ENCODE measurements around the gene ZBTB49. TPM values are rescaled to one million over a fixed set of nuclear protein-coding genes. Genes with fewer than 3 reads are reported as not detected.
"Not testable (repeated sequence)": the region's sequence is repeated elsewhere in the genome, so short reads cannot be mapped to it uniquely, and the experiment has no call there.

Gene ZBTB49
- total and polyA plus RNA-seq, 2 of the 4 experiments (the other 2 are of a cell fraction) = 3.2 to 4.8 TPM

DNA sequence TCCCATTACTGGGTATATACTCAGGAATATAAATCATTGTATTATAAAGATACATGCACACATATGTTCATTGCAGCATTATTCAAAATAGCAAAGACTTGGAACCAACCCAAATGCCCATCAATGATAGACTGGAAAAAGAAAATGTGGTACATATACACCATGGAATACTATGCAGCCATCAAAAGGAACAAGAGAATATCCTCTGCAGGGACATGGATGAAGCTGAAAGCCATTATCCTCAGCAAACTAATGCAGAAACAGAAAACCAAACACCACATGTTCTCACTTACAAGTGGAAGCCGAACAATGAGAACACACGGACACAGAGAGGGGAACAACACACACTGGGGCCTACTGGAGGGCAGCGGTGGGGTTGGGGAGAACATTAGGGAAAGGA is 32.3 kb upstream of the ZBTB49 start:
- H2AFZ ChIP-seq (replicated peaks; ENCODE audit: low read length, poor library complexity); H3K27ac ChIP-seq (ENCODE audit: insufficient read depth, low read length); CTCF ChIA-PET; dilution Hi-C loops (cut with HindIII; ENCODE audit: low sequenced_read_pairs, unreplicated experiment); H4K20me1 ChIP-seq (ENCODE audit: insufficient read depth, low read length); H3K4me1 ChIP-seq (ENCODE audit: control insufficient read depth, insufficient read depth, low read length); H3K79me1 ChIP-seq (ENCODE audit: low read depth in 1 of 2, low read length in 2 of 2); H3K56ac ChIP-seq (ENCODE audit: extremely low read depth, insufficient read depth, low read length); intact Hi-C loops (cut with micrococcal nuclease); H2AK5ac ChIP-seq (ENCODE audit: low read depth, low read length); H4K91ac ChIP-seq (ENCODE audit: insufficient read depth, low read depth, low read length); H2BK20ac ChIP-seq (ENCODE audit: low read depth, low read length); H3K9me3 ChIP-seq (ENCODE audit: control insufficient read depth, insufficient read depth, low read length); H3K18ac ChIP-seq (ENCODE audit: low read depth, low read length); H3K9me1 ChIP-seq (ENCODE audit: insufficient read depth, low read length); in situ Hi-C loops (cut with MboI; ENCODE audit: low sequenced_read_pairs); H3K4ac ChIP-seq (ENCODE audit: low read depth, low read length); H4K5ac ChIP-seq (ENCODE audit: low read depth, low read length); H4K8ac ChIP-seq (ENCODE audit: low read depth in 2 of 2, low read length in 2 of 2); H2BK15ac ChIP-seq (ENCODE audit: low read depth, low read length); H2AK9ac ChIP-seq (replicated peaks; ENCODE audit: low read depth, low read length, poor library complexity); H3K14ac ChIP-seq (replicated peaks; ENCODE audit: low read depth, low read length); BruUV-seq (replicated peaks); H3K23ac ChIP-seq (ENCODE audit: low read depth, low read length); H3K4me3 ChIP-seq (ENCODE audit: insufficient read depth, low read depth, low read length); H3K4me2 ChIP-seq (ENCODE audit: low read depth, low read length); POLR2A ChIA-PET (ENCODE audit: unreplicated experiment); H3K36me3 ChIP-seq (ENCODE audit: control insufficient read depth, insufficient read depth, low read length); H3K9ac ChIP-seq (ENCODE audit: low read depth, low read length); DNase-seq; ATAC-seq (ENCODE audit: low read depth); H2BK120ac ChIP-seq (ENCODE audit: low read depth, low read length); H2BK5ac ChIP-seq (ENCODE audit: low read depth, low read length, poor library complexity, severe bottlenecking): not testable (repeated sequence)
- H3K27me3 ChIP-seq (ENCODE audit: control insufficient read depth, insufficient read depth, low read length) = peaks cover 24% of the 10 kb centered on the region
- no CpG with 5 or more reads among the region's 3 CpGs for WGBS, 2 experiments (ENCODE audit: extremely low coverage in 2 of 2, insufficient read length in 1 of 2)

Data from IMR-90 (cell line).